GM12878 (cell line): ENCODE data around the gene FGGY. TPM values are rescaled to one million over a fixed set of nuclear protein-coding genes. Genes with fewer than 3 reads are reported as not detected.
"Not testable (repeated sequence)": the region's sequence is repeated elsewhere in the genome, so short reads cannot be mapped to it uniquely, and the experiment has no call there.

Experiments
- ATAC-seq: fragments of 200-7000 bp; cut with Tn5 transposase; 3 replicates; pipeline ENCODE4 v1.9.1; 2020; ENCODE audit warnings: mild to moderate bottlenecking, moderate library complexity
- BruUV-seq: library from RNA; stranded (reverse); fragments of 400-500 nt; replicated peaks from 2 replicates; lab custom pipeline; 2021; lab: Mats Ljungman, UMichigan
- CTCF ChIA-PET: fragments of 300-600 bp; sonication (Branson Sonifier 250); formaldehyde crosslinking; extraction: SDS; loops from one replicate; lab custom pipeline; 2021; ENCODE audit warnings: inconsistent platforms; lab: Yijun Ruan, JAX
- POLR2A ChIA-PET: fragments of 350-600 bp; formaldehyde crosslinking; extraction: SDS; loops from one replicate; lab custom pipeline; 2021; ENCODE audit warnings: inconsistent platforms; lab: Charles Lee
- RAD21 ChIA-PET: fragments of 300-600 bp; sonication (Branson Sonifier 250); formaldehyde crosslinking; loops from one replicate; lab custom pipeline; 2023; ENCODE audit warnings: antibody characterized with exemption; ENCODE audit not compliant: unreplicated experiment; lab: Charles Lee
- SMC1A ChIA-PET: fragments of 300-600 bp; sonication (Branson Sonifier 250); formaldehyde crosslinking; loops from one replicate; lab custom pipeline; 2023; ENCODE audit not compliant: unreplicated experiment, uncharacterized antibody; lab: Charles Lee
- DNase-seq: peaks from one replicate; pipeline ENCODE4 v3.0.0-alpha.2; 2011; ENCODE audit warnings: low read depth, low spot score
- FAIRE-seq: peaks from 3 replicates; lab custom pipeline; 2011; peaks lifted over from hg19 to GRCh38; lab: Jason Lieb, UNC
- H2AFZ ChIP-seq: 2 replicates; pipeline ENCODE4 v1.6.0; 2011; ENCODE audit warnings: low read depth, low read length, control low read depth; ENCODE audit not compliant: control insufficient read depth
- H3K27ac ChIP-seq: 2 replicates; pipeline ENCODE4 v1.5.1; 2011; ENCODE audit warnings: control low read depth; ENCODE audit not compliant: control insufficient read depth, insufficient read depth
- H3K27me3 ChIP-seq, 2 experiments: replicated peaks in 1 of 2; 2 replicates each; pipeline versions ENCODE4 v1.6.0 to v1.6.1; 2011; ENCODE audit warnings: low read length in 1 of 2; ENCODE audit not compliant: control insufficient read depth in 2 of 2, insufficient read depth in 2 of 2
- H3K36me3 ChIP-seq, 2 experiments: 2 replicates each; pipeline ENCODE4 v1.5.1; 2011; ENCODE audit warnings: low read length in 1 of 2; ENCODE audit not compliant: control insufficient read depth in 2 of 2, insufficient read depth in 2 of 2
- H3K4me1 ChIP-seq: 2 replicates; pipeline ENCODE4 v1.6.1; 2011; ENCODE audit warnings: mild to moderate bottlenecking, low read length, moderate library complexity, mixed read lengths; ENCODE audit not compliant: control insufficient read depth, insufficient read depth
- H3K4me2 ChIP-seq: 2 replicates; pipeline ENCODE4 v1.6.0; 2011; ENCODE audit warnings: control low read depth; ENCODE audit not compliant: control insufficient read depth, insufficient read depth
- H3K4me3 ChIP-seq: fragments of 200-600 bp; sonication (generic); 2 replicates; pipeline ENCODE4 v1.5.1; 2016
- H3K79me2 ChIP-seq: 2 replicates; pipeline ENCODE4 v1.6.0; 2011; ENCODE audit warnings: low read length; ENCODE audit not compliant: control insufficient read depth, insufficient read depth
- H3K9ac ChIP-seq: 2 replicates; pipeline ENCODE4 v1.8.0; 2011; ENCODE audit warnings: low read length, control low read depth, mixed read lengths; ENCODE audit not compliant: control insufficient read depth, insufficient read depth
- H3K9me3 ChIP-seq: replicated peaks from 3 replicates; pipeline ENCODE4 v1.5.1; 2011; ENCODE audit warnings: mild to moderate bottlenecking, low read length; ENCODE audit not compliant: control insufficient read depth, insufficient read depth
- H4K20me1 ChIP-seq: 2 replicates; pipeline ENCODE4 v1.6.0; 2011; ENCODE audit not compliant: control insufficient read depth, insufficient read depth
- BACH1 ChIP-seq: fragments of 450-650 bp; IDR thresholded peaks from 2 replicates; pipeline ENCODE4 v1.6.1; 2017; ENCODE audit warnings: mild to moderate bottlenecking, borderline replicate concordance
- CBX3 ChIP-seq: fragments of 200-600 bp; sonication (generic); IDR thresholded peaks from 2 replicates; pipeline ENCODE4 v1.6.1; 2016; ENCODE audit warnings: low read depth, borderline replicate concordance
- IRF3 ChIP-seq: fragments of 450-650 bp; IDR thresholded peaks from 2 replicates; pipeline ENCODE4 v1.6.1; 2014; ENCODE audit warnings: mild to moderate bottlenecking
- IRF5 ChIP-seq: fragments of 450-650 bp; IDR thresholded peaks from 2 replicates; pipeline ENCODE4 v1.6.1; 2017; ENCODE audit warnings: borderline replicate concordance
- MXI1 ChIP-seq: fragments of 150-350 bp; IDR thresholded peaks from 2 replicates; pipeline ENCODE4 v1.6.1; 2011; ENCODE audit warnings: low read depth, mild to moderate bottlenecking, inconsistent platforms, low read length, improper control_type of control experiment
- NBN ChIP-seq: fragments of 450-650 bp; IDR thresholded peaks from 2 replicates; pipeline ENCODE4 v1.6.1; 2016
- POU2F2 ChIP-seq: IDR thresholded peaks from 3 replicates; pipeline ENCODE4 v1.6.1; 2011; ENCODE audit warnings: low read depth, mild to moderate bottlenecking, low read length, borderline replicate concordance
- WGBS: methylation state at CpG from one replicate; pipeline ENCODE4 v1.1.6; 2016; ENCODE audit warnings: low lambda C conversion rate; ENCODE audit not compliant: insufficient replicate concordance, insufficient coverage; ENCODE audit errors: missing lambda C conversion rate; 5-methylcytosine and 5-hydroxymethylcytosine counted together
- in situ Hi-C: fragments of 300-500 bp; cut with MboI; formaldehyde crosslinking; loops from 9 replicates; pipeline ENCODE4 v1.14.3; 2018; ENCODE audit warnings: mixed read lengths
- intact Hi-C: fragments of 100-400 bp; cut with micrococcal nuclease; formaldehyde crosslinking; loops from one replicate; pipeline ENCODE4 v1.14.2; 2022; ENCODE audit not compliant: unreplicated experiment
- polyA plus RNA-seq, 11 experiments: library from polyadenylated mRNA; depleted of rRNA in 4 of 11; unstranded in 6 of 11; stranded (reverse) in 5 of 11; fragments of >200 nt; fragmentation: Nextera tagmentation in 4 of 11; fragmentation: Illumina TruSeq in 1 of 11; extraction: Ambion mirVana in 4 of 11; extraction: Trizol in 1 of 11; gene quantifications; 1 replicate in 1 of 11; 2 replicates in 10 of 11; pipeline versions ENCODE4 v1.2.1 to v1.2.3, GENCODE V29; 2011 to 2016; ENCODE audit warnings: inconsistent platforms in 2 of 11, missing spikeins in 2 of 11, low read depth in 1 of 11
- total RNA-seq, 4 experiments: library from RNA; depleted of rRNA in 3 of 4; stranded (reverse); fragments of >200 nt in 3 of 4; fragmentation: Illumina TruSeq in 1 of 4; extraction: Trizol in 1 of 4; gene quantifications; 2 replicates each; pipeline versions ENCODE4 v1.2.1 to v1.2.3, GENCODE V29; 2013 to 2021

Gene FGGY
- total and polyA plus RNA-seq, 10 of the 15 experiments (the other 5 are each of a cell fraction or from before 2014, with no cell fraction given), result 6.2 to 11.9 (median 7.5) TPM

GRCh38 chr1:59709333-59709732, 412.4 kb downstream of the FGGY start:
- no peak overlapping the region for H3K4me3 ChIP-seq
- H3K9me3 ChIP-seq, result no peaks in the 10 kb centered on the region
- H3K9ac ChIP-seq, result no peak overlapping the region
- intact Hi-C loops, result no loop called here
- TF ChIP-seq NBN, result no peak
- TF ChIP-seq BACH1, result no peak
- TF ChIP-seq IRF5, result no peak
- no peak for TF ChIP-seq IRF3
- no peak for TF ChIP-seq POU2F2
- no peak for TF ChIP-seq CBX3
- TF ChIP-seq MXI1, result no peak
- no peaks in the 10 kb centered on the region for H3K27me3 ChIP-seq
- CTCF ChIA-PET, result no interaction called here
- SMC1A ChIA-PET, result no interaction called here
- no peak overlapping the region for H2AFZ ChIP-seq
- H3K27ac ChIP-seq, result no peak overlapping the region
- no peaks in the 10 kb centered on the region for H4K20me1 ChIP-seq
- 97% methylated on average over 3 of the region's 3 CpGs for WGBS
- DNase-seq (no peak), FAIRE-seq (no peak), ATAC-seq (no peak)
- H3K4me2 ChIP-seq, result no peak overlapping the region
- no peaks in the 10 kb centered on the region for H3K79me2 ChIP-seq
- no TSS peak for BruUV-seq
- in situ Hi-C loops, result loop anchor here (25.0 kb wide), 1 partner anchor 972 kb away; no protein-coding TSS in a partner anchor
- POLR2A ChIA-PET, result no interaction called here
- no peaks in the 10 kb centered on the region for H3K36me3 ChIP-seq
- RAD21 ChIA-PET, result no interaction called here
- H3K4me1 ChIP-seq, result no peaks in the 10 kb centered on the region

- H3K36me3 ChIP-seq, SMC1A ChIA-PET, H3K9me3 ChIP-seq, H3K27ac ChIP-seq, H3K79me2 ChIP-seq, H3K27me3 ChIP-seq, H2AFZ ChIP-seq, ATAC-seq, RAD21 ChIA-PET, POLR2A ChIA-PET, H3K9ac ChIP-seq, FAIRE-seq, DNase-seq, H3K4me2 ChIP-seq, BruUV-seq, H4K20me1 ChIP-seq, H3K4me3 ChIP-seq, intact Hi-C loops, CTCF ChIA-PET, H3K4me1 ChIP-seq: not testable (repeated sequence)
- in situ Hi-C loops, result loop anchor here (25.0 kb wide), 1 partner anchor 974 kb away; no protein-coding TSS in a partner anchor
- WGBS, result 89% methylated on average over 2 of the region's 2 CpGs
Observed at GRCh38 chr1:59710920-59711319, 414.0 kb downstream of the FGGY start.
